ACHN (cell line): ENCODE results near the gene TSPAN4.

Experiments used
- DNase-seq: peaks from one replicate; pipeline ENCODE4 v3.0.0-alpha.2; 2015
- in situ Hi-C: cut with HindIII; loops from 2 replicates; pipeline ENCODE4 v1.10.0; 2017; ENCODE audit warnings: low sequenced_read_pairs, low pct_ligation_motif_present, low pct_unique_long_range_greater_than_20kb

The TSPAN4 gene

DNA sequence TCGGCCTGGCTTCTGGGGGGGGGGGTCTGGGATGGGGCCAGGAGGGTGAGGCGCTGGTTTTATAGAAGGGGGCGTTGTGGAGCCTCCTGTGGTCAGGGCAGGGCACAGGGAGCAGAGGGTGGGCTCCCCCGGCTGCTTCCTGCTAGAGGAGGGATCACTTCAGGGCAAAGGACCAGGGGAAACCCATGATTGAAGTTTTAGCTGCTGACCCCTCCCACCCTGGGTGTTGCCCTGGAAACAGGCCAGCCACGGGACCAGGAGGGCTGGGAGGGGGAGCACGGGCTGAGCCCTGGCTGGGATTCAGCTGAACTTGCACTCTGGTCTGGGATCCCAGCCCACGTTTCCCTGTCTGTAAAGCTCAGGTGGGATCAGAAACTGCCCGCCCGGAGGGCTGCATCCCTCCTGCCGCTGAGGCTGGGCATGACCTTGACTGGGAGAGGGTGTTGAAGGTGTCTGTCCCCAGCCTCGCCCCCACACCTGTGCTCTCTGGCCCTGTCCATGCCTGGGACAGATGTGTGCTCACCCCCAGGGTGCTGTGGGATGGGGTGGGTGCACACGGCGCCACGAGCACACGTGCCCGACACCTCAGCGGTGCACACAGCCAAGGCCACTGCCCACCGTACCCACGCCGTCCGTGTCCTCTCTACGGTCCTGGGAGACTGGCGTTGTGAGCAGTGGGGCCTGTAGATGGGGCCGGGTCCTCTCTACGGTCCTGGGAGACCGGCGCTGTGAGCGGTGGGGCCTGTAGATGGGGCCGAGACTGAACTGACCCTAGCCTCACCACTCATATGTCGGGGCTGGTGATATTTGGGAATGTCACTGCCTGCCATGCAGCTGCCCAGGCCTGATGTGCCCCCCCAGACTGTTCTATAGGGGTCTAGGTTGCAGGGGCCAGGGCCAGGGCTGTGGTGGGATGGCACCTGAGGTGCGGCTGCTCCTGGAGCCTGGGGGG, 2.3 kb downstream of the TSPAN4 start:
- DNase-seq, result peak; percentile 83
- in situ Hi-C loops, result no loop called here

DNA sequence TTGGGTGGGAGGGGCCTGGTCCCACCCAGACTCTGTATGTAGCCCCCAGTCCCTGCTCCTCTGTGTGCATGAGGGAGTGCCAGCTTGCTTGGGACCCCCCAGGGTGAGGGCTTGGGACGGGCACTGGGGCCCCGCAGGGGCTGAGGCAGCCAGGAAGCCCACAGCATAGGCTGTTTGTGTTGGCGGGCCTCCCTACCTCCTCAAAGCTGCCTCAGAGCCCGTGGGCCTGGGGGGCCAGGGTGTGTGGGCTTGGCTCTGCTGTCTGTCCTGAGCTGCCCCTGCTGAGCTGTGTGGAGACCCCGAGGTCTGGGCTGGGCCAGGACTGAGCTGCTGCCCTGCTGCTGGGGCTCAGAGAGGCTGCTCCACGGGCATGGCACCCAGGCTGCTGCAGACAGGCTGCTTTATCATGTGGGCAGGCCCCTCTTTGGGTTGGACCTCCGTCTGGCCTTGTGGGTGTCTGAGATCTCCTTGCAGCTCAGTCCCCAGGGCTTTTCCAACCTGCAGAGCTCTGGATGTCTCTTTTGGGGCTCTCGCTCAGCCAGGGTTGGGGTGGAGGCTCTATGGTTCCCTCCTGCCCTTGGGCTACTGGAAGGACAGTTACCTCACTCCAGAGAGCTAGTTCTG, 3.3 kb downstream of the TSPAN4 start:
- no peak for DNase-seq
- in situ Hi-C loops, result no loop called here

- no peak for DNase-seq
- in situ Hi-C loops, result no loop called here
These were observed 3.9 kb downstream of the TSPAN4 start for GRCh38 chr11:846496-847098.

DNA sequence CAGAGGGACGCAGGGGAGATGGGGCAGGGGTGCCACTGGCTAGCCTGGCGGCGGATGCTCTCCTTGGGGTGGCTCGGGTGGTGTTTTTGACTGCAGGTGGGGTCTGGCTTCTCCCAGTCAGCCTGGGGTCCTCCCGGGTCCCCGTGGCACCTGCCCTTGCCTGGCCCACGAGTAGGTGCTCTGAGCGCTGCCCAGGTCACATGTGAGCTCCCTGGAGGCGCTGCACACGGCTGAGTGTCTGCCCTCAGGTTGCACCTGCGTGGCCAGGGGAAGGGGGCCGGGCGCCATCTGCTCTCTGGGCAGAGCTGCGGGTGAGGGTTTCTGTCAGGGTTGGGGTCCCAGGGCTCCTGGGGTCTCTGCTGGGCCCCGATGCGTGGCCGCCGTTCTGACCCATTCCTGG, 5.2 kb downstream of the TSPAN4 start:
- in situ Hi-C loops, result no loop called here
- no peak for DNase-seq

GRCh38 chr11:848380-848931, 5.8 kb downstream of the TSPAN4 start:
- in situ Hi-C loops, result no loop called here
- DNase-seq, result no peak

GRCh38 chr11:849104-849824, 6.6 kb downstream of the TSPAN4 start:
- in situ Hi-C loops, result no loop called here
- DNase-seq, result no peak

DNA sequence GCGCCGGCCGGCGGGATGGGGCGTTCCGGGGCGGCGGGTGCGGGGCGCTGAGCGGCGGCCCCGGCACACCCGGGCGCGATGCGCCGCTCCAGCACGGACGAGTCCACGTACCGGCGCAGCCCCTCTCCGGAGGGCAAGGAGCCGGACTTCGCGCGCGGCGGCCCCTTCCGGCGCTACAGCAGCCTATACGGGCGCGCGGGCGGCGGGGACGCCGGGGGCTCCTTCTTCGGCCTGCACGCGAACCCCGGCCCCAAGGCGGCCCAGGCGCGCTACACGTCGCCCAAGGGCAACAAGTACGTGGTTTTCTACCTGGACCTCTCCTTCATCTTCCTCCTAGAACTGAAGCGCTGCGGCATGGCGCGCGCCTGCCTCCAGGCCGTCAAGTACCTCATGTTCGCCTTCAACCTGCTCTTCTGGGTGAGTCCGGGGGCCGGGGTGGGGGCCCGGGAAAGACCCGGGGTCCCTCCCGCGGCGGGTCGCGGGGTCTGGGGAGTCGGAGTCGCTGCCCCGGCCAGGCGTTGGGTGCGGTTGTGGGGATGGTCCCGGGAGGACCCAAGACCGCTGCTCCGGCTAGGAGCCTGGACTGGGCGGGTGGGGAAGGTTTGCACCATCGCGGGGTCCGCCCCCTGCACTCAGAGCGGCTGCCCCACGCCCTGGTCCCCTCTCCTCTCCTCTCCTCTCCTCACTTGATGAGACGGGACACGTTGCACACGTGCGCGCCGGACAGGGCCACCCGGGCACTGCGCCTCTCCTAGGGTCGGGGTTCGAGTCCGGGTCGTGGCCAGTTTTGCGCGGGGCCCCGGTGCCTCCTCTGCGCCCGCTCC, 7.5 kb downstream of the TSPAN4 start:
- no peak for DNase-seq
- in situ Hi-C loops, result no loop called here

GRCh38 chr11:850775-851763, 8.4 kb downstream of the TSPAN4 start:
- DNase-seq, result no peak
- in situ Hi-C loops, result no loop called here

DNA sequence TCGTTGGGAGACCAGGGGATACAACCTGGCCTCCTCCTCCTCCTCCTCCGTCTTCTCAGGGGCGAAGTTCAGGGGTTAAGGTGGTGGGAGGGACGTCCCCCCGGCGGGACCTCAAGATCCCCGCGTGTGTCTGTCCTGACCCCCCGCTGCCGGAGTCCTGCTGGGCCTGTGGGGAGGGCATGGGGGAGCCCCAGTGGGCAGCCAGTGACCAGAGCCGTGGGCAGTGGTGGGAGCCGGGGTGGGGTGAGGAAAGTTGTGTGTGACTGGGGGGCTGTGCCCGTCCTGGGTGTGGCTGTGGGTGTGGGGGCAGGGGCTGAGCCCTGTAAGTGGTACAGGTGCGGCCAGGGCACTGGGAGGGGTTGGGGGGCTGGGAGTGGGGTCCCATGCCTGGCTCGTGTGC, 10.1 kb downstream of the TSPAN4 start:
- in situ Hi-C loops, result no loop called here
- DNase-seq, result no peak

- in situ Hi-C loops, result no loop called here
- DNase-seq, result no peak
These were observed 11.2 kb downstream of the TSPAN4 start for GRCh38 chr11:853682-854448.

GRCh38 chr11:854601-855329, 12.1 kb downstream of the TSPAN4 start:
- DNase-seq, result no peak

DNA sequence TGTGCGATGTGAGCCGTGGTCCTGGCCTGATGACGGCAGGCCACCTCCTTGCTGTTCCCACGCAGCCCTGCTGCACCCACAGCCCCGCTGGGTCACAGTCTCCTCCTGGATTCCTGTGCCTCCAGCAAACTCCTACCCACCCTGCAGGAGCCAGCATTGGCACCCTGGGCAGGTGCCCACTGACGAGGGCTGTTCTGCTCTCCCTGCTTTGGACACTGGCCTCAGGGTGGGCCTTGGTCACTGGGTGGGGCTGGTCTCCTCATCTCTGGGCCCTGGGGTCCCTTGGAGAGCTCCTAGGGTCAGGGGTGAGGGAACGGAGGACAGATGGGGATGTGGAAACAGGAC, 12.7 kb downstream of the TSPAN4 start:
- DNase-seq, result no peak
- in situ Hi-C loops, result no loop called here

More at GRCh38 chr11:854601-855329, 12.1 kb downstream of the TSPAN4 start:
- in situ Hi-C loops, result no loop called here

DNA sequence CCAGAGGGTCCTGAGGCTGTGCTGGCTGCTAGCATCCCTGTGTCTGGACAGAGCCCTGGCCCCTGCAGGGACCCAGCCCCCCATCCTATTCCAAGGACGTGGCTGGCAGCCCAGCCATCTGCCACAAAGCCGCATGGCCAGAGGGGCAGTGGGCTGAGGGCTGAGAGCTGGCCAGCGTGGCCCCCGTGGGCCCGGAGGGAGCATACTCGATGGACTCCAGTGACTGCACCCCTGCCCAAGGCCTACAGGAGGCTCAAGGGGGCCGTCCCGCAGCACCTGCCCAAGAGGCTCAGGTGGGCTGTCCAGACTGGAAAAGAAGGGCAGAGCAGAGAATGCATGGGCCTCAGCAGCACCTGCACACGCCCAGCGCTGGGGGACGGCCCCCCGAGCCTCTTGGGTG, 13.1 kb downstream of the TSPAN4 start:
- in situ Hi-C loops, result no loop called here
- no peak for DNase-seq

GRCh38 chr11:856397-856796, 13.7 kb downstream of the TSPAN4 start:
- no peak for DNase-seq
- in situ Hi-C loops, result no loop called here

- in situ Hi-C loops, result no loop called here
- DNase-seq, result no peak
These were observed 15.6 kb downstream of the TSPAN4 start for GRCh38 chr11:858053-858761.
